Amniotic stem cell (primary cell): ENCODE measurements around the gene ZNF394.

ENCODE experiments used
- DNase-seq: peaks from one replicate; lab custom pipeline; 2025; lab: John Stamatoyannopoulos, UW

ZNF394 gene

DNA sequence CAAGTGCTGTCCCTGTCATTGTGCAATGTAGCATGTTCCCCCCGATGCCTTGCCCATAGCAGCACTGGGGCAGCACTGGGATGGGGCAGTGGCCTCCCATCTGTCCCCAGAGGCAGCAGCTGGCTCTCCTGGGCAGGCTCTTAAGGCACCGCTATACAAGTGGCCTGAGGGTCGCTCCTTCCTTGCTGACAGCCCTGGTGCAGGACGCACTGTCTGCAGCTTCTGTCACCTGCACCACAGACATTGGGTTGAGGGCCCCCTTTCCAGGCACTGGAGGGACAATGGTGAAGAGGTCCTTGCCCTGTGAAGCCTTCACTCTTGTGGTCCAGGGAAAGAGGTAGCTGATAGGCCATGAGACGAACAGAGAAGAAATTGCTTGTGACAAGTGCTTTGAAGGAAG, 50.8 kb downstream of the ZNF394 start:
- DNase-seq: no peak

DNA sequence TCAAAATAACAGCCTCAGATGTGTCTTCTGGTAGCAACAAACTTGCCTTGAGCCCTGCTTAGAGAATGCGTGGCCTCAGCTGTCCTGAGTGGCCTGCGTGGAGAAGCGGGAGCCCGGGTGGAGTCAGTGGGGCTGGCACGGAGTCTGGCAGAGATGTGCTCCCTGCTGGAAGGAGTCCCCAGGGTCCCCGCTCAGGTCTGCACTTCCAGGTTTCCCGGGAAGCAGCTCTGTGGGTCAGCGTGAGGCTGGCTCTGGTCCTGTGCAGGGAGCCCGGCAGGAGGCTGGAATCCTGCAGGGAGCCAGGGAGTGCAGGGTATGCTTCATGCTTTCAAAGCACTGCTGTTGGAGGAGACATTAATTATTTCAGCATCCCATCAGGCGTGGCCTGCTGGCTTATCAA, 51.2 kb downstream of the ZNF394 start:
- no peak for DNase-seq

DNA sequence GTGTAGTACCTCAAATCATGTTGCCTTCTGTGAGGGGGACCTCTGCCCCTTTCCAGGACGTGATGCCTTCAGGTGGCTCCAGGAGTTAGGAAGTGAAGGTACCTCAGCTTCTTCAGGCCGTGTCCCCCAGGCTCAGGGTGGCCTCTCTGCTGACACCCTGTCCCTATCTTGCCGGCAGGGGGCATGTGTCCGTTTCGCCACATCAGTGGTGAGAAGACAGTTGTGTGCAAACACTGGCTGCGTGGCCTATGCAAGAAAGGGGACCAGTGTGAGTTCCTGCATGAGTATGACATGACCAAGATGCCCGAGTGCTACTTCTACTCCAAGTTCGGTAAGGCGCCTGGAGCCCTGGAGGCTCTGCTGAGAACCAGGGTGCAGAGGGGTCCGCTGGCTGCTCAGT, 52.1 kb downstream of the ZNF394 start:
- no peak for DNase-seq

DNA sequence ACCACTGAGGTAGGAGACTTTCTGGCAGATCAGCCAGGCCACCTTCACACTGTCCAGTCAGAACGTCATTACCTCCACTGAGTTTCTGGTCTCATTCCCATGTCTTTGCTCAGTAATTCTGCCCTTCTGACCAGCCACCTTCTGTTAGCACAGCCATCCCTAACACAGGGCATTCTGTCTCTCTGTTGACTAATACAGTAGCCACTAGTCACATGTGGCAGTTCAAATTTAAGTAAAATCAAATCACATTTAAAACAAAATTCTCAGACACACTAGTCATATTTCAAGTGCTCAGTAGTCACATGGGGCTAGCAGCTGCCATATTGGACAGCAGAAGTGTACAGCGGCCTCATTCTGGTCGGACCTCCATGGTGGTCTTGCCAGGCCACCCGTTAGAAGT, 54.0 kb downstream of the ZNF394 start:
- DNase-seq: no peak
